PC-9 (cell line): ENCODE data around the gene MAN1B1. TPM values are rescaled to one million over a fixed set of nuclear protein-coding genes. Genes with fewer than 3 reads are reported as not detected.

ENCODE experiments used
- BruUV-seq: library from RNA; stranded (reverse); fragments of 400-500 nt; replicated peaks from 2 replicates; lab custom pipeline; 2021; lab: Mats Ljungman, UMichigan
- CTCF ChIA-PET: fragments of 300-600 bp; sonication (Branson Sonifier 250); formaldehyde crosslinking; loops from one replicate; lab custom pipeline; 2022; ENCODE audit warnings: antibody characterized with exemption; lab: Charles Lee
- POLR2A ChIA-PET: fragments of 300-600 bp; sonication (Branson Sonifier 250); formaldehyde crosslinking; loops from one replicate; lab custom pipeline; 2022; ENCODE audit warnings: antibody characterized with exemption; ENCODE audit not compliant: unreplicated experiment; lab: Charles Lee
- DNase-seq, 2 experiments: peaks; one replicate each; pipeline versions ENCODE4 v3.0.0 to v3.0.0-alpha.2; 2015 to 2022; ENCODE audit warnings: mixed read lengths in 1 of 2
- H2AFZ ChIP-seq: fragments of 200-600 bp; sonication (generic); 2 replicates; pipeline ENCODE4 v1.8.1; 2017; ENCODE audit warnings: antibody characterized with exemption
- H3F3A ChIP-seq: fragments of 200-600 bp; sonication (generic); 2 replicates; pipeline ENCODE4 v1.8.1; 2017; ENCODE audit warnings: antibody characterized with exemption, mild to moderate bottlenecking, low read depth; ENCODE audit not compliant: insufficient read depth
- H3K27ac ChIP-seq: fragments of 200-600 bp; sonication (generic); 2 replicates; pipeline ENCODE4 v1.6.1; 2016; ENCODE audit warnings: mixed run types
- H3K27me3 ChIP-seq: fragments of 200-600 bp; sonication (generic); 2 replicates; pipeline ENCODE4 v1.6.1; 2016; ENCODE audit warnings: low read depth, mixed run types; ENCODE audit not compliant: insufficient read depth
- H3K36me3 ChIP-seq: fragments of 200-600 bp; sonication (generic); 2 replicates; pipeline ENCODE4 v1.6.1; 2016; ENCODE audit warnings: low read depth, mixed run types
- H3K4me1 ChIP-seq: fragments of 200-600 bp; sonication (generic); replicated peaks from 2 replicates; pipeline ENCODE4 v1.6.1; 2016; ENCODE audit warnings: mixed run types; ENCODE audit not compliant: insufficient read depth
- H3K4me2 ChIP-seq: fragments of 200-600 bp; sonication (generic); 2 replicates; pipeline ENCODE4 v1.6.1; 2017; ENCODE audit warnings: mixed run types
- H3K4me3 ChIP-seq: fragments of 200-600 bp; sonication (generic); 2 replicates; pipeline ENCODE4 v1.6.1; 2016; ENCODE audit warnings: mixed run types
- H3K79me2 ChIP-seq: fragments of 200-600 bp; sonication (generic); 2 replicates; pipeline ENCODE4 v1.6.1; 2017; ENCODE audit warnings: low read depth, mixed run types
- H3K9me2 ChIP-seq: fragments of 200-600 bp; sonication (generic); 2 replicates; pipeline ENCODE4 v1.8.1; 2017; ENCODE audit warnings: mild to moderate bottlenecking; ENCODE audit not compliant: insufficient read depth
- H3K9me3 ChIP-seq: fragments of 200-600 bp; sonication (generic); 2 replicates; pipeline ENCODE4 v1.8.1; 2016; ENCODE audit warnings: low read depth; ENCODE audit not compliant: insufficient read depth
- H4K20me1 ChIP-seq: fragments of 200-600 bp; sonication (generic); 2 replicates; pipeline ENCODE4 v1.8.1; 2017; ENCODE audit not compliant: insufficient read depth
- CTCF ChIP-seq: fragments of 200-600 bp; sonication (generic); conservative IDR thresholded peaks from 2 replicates; pipeline ENCODE4 v1.6.1; 2017; ENCODE audit warnings: mixed run types, antibody characterized with exemption, mild to moderate bottlenecking, moderate library complexity
- EZH2 ChIP-seq: fragments of 200-600 bp; sonication (generic); IDR thresholded peaks from 2 replicates; pipeline ENCODE4 v1.8.0; 2017; ENCODE audit warnings: antibody characterized with exemption, low read depth
- intact Hi-C: fragments of 100-400 bp; cut with micrococcal nuclease; formaldehyde crosslinking; loops from one replicate; pipeline ENCODE4 v1.10.0; 2022; ENCODE audit not compliant: unreplicated experiment
- total RNA-seq: library from RNA; stranded (reverse); gene quantifications from 2 replicates; pipeline ENCODE4 v1.2.3, GENCODE V29; 2021

MAN1B1 gene
- total RNA-seq, 1 experiment from 2014 or later = 79.3 TPM

GRCh38 chr9:137128862-137129455 lies 42.2 kb downstream of the MAN1B1 start:
- Histone ChIP-seq H2AFZ (peak overlapping the region; percentile 90), H3K4me3 (peak overlapping the region; percentile 86), H3K27me3 (no peaks in the 10 kb centered on the region), H3K36me3 (no peaks in the 10 kb centered on the region), H4K20me1 (no peaks in the 10 kb centered on the region), H3K27ac (peak overlapping the region; percentile 54), H3K4me1 (peaks cover 28% of the 10 kb centered on the region), H3K79me2 (peaks cover 48% of the 10 kb centered on the region), H3F3A (peaks cover 16% of the 10 kb centered on the region; the same call in 1 of the 2 replicates), H3K9me3 (no peaks in the 10 kb centered on the region), H3K9me2 (no peaks in the 10 kb centered on the region), H3K4me2 (peak overlapping the region; percentile 100)
- intact Hi-C loops = loop anchor here (2.0 to 5.0 kb wide), 3 partner anchors 38 to 70 kb away; partner anchors contain the start of genes ANAPC2 and SSNA1
- TSS peak; percentile 36 for BruUV-seq
- no peak for DNase-seq
- ChIA-PET CTCF (interaction anchor here (0.5 to 0.7 kb wide), 2 partner anchors 22 to 62 kb away, joined by 6 to 10 read pairs; no protein-coding TSS in a partner anchor), POLR2A (interaction anchor here (0.6 to 1.0 kb wide), 4 partner anchors 69 to 514 kb away, joined by 3 to 7 read pairs (median 4); no protein-coding TSS in a partner anchor)
- TF ChIP-seq EZH2 (no peak), CTCF (no peak)

- no peak for TF ChIP-seq CTCF
- no peak for TF ChIP-seq EZH2
- CTCF ChIA-PET = interaction anchor here (0.5 to 0.7 kb wide), 6 partner anchors 22 to 186 kb away, joined by 3 to 10 read pairs (median 6); partner anchors contain the start of gene RNF224
Observed at GRCh38 chr9:137129456-137130175, 42.8 kb downstream of the MAN1B1 start.

GRCh38 chr9:137130176-137130755 lies 43.5 kb downstream of the MAN1B1 start:
- ChIA-PET CTCF (interaction anchor here (0.6 kb wide), 3 partner anchors 97 to 187 kb away, joined by 3 to 6 read pairs (median 4); partner anchors contain the start of gene RNF224), POLR2A (interaction anchor here (0.5 to 1.0 kb wide), 8 partner anchors 20 to 114 kb away, joined by 3 to 35 read pairs (median 5); no protein-coding TSS in a partner anchor)
- no peaks in the 10 kb centered on the region for H4K20me1 ChIP-seq
- intact Hi-C loops = no loop called here
- TF ChIP-seq EZH2 (no peak), CTCF (no peak)
- no peaks in the 10 kb centered on the region for H3K9me3 ChIP-seq
- H3F3A ChIP-seq = peaks cover 26% of the 10 kb centered on the region; the same call in 1 of the 2 replicates
- BruUV-seq = TSS peak; percentile 66
- 0 out of 2 replicates have a peak overlapping the region, but pooled peaks have one; percentile 23 for H3K27ac ChIP-seq
- no peaks in the 10 kb centered on the region for H3K9me2 ChIP-seq
- peaks cover 28% of the 10 kb centered on the region for H3K4me1 ChIP-seq
- H3K36me3 ChIP-seq = no peaks in the 10 kb centered on the region
- DNase-seq = peak in 1 of 2 experiments; percentile 32
- peak overlapping the region; percentile 100 for H3K4me2 ChIP-seq
- H3K4me3 ChIP-seq = peak overlapping the region; percentile 86
- H2AFZ ChIP-seq = peak overlapping the region; percentile 90
- peaks cover 45% of the 10 kb centered on the region for H3K79me2 ChIP-seq
- no peaks in the 10 kb centered on the region for H3K27me3 ChIP-seq

More at GRCh38 chr9:137129456-137130175, 42.8 kb downstream of the MAN1B1 start:
- intact Hi-C loops = loop anchor here (2.0 to 5.0 kb wide), 3 partner anchors 38 to 69 kb away; partner anchors contain the start of genes ANAPC2 and SSNA1
- DNase-seq = peak; percentile 76 to 93
- Histone ChIP-seq H4K20me1 (no peaks in the 10 kb centered on the region), H3F3A (peaks cover 23% of the 10 kb centered on the region; the same call in 1 of the 2 replicates), H3K9me3 (no peaks in the 10 kb centered on the region), H3K9me2 (no peaks in the 10 kb centered on the region), H3K4me3 (peak overlapping the region; percentile 86), H3K36me3 (no peaks in the 10 kb centered on the region), H3K4me1 (peaks cover 28% of the 10 kb centered on the region), H2AFZ (peak overlapping the region; percentile 90), H3K4me2 (peak overlapping the region; percentile 100), H3K27me3 (no peaks in the 10 kb centered on the region), H3K79me2 (peaks cover 45% of the 10 kb centered on the region), H3K27ac (peak overlapping the region; percentile 54)
- BruUV-seq = no TSS peak
- POLR2A ChIA-PET = interaction anchor here (0.6 to 1.0 kb wide), 7 partner anchors 20 to 513 kb away, joined by 3 to 12 read pairs (median 4); no protein-coding TSS in a partner anchor
